Right lobe of liver (tissue), 4 donors: ENCODE data around the gene HS6ST3.

Experiments used
- POLR2A ChIP-seq: fragments of 450-650 bp; IDR thresholded peaks from one replicate; pipeline ENCODE4 v1.6.1; 2017; ENCODE audit warnings: antibody characterized with exemption, mild to moderate bottlenecking
- TF ChIP-seq, protein P1 (sequence below), 4 donors: fragments of 200-600 bp in 3 of 4; fragments of 450-650 bp in 1 of 4; IDR thresholded peaks; one replicate each; pipeline versions ENCODE4 v1.5.1 to v1.8.0; 2016 to 2022; ENCODE audit warnings: antibody characterized with exemption in 4 of 4, mild to moderate bottlenecking in 2 of 4
- donor health status: DM: no; HTN: no; CAD: no.
- donor health status: DM: no; HTN: no; CAD: no.
- donor health status: DM: no; HTN: yes; CAD: no.

DNA sequence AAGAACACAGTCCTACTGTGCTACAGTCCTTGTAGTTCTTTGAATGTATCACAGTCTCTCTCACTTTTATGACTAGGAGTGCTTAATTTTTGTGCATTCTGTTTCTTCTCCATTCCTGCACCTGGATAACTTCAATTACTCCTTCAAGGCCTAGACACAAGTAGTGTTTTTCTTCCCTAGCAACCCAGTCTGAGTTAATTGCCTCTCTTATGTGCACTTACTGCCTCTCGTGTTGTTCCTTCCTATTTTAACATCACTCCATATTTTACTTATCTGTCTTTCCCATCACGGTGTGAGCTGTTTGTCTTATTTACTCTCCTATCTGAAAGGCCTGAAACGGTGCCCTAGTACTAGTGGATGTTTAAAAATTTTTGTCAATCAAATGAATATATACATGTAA lies 101.5 kb downstream of the HS6ST3 start:
- TF ChIP-seq POLR2A: no peak
- TF ChIP-seq, protein P1, sequence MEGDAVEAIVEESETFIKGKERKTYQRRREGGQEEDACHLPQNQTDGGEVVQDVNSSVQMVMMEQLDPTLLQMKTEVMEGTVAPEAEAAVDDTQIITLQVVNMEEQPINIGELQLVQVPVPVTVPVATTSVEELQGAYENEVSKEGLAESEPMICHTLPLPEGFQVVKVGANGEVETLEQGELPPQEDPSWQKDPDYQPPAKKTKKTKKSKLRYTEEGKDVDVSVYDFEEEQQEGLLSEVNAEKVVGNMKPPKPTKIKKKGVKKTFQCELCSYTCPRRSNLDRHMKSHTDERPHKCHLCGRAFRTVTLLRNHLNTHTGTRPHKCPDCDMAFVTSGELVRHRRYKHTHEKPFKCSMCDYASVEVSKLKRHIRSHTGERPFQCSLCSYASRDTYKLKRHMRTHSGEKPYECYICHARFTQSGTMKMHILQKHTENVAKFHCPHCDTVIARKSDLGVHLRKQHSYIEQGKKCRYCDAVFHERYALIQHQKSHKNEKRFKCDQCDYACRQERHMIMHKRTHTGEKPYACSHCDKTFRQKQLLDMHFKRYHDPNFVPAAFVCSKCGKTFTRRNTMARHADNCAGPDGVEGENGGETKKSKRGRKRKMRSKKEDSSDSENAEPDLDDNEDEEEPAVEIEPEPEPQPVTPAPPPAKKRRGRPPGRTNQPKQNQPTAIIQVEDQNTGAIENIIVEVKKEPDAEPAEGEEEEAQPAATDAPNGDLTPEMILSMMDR (IDR thresholded peaks at IDR 0.05): no peak
